GM20431 (cell line): Measurements from ENCODE around the gene SLC8B1.

Experiments
- in situ Hi-C: fragments of 300-500 bp; cut with MseI, MboI; formaldehyde crosslinking; loops from one replicate; pipeline ENCODE4 v1.15.0; 2020; ENCODE audit warnings: low sequenced_read_pairs; ENCODE audit not compliant: unreplicated experiment

Gene SLC8B1

GRCh38 chr12:113252494-113252893 lies 82.4 kb downstream of the SLC8B1 start:
- in situ Hi-C loops = no loop called here

- in situ Hi-C loops = no loop called here
Measured at GRCh38 chr12:113251404-113252070, 83.4 kb downstream of the SLC8B1 start.

- in situ Hi-C loops = no loop called here
Measured at GRCh38 chr12:113250045-113250444, 84.9 kb downstream of the SLC8B1 start.

GRCh38 chr12:113249546-113249945 lies 85.4 kb downstream of the SLC8B1 start:
- in situ Hi-C loops = no loop called here

GRCh38 chr12:113248842-113249435 lies 86.0 kb downstream of the SLC8B1 start:
- in situ Hi-C loops = no loop called here
